HG03342 (cell line): ENCODE measurements around the gene GPR55.

Experiments used
- ATAC-seq: cut with Tn5 transposase; IDR thresholded peaks from one replicate; pipeline ENCODE4 v1.9.1; 2021; ENCODE audit warnings: mild to moderate bottlenecking, moderate library complexity; ENCODE audit not compliant: unreplicated experiment

Gene GPR55

GRCh38 chr2:230951396-230951795 lies 26.4 kb upstream of the GPR55 start:
- no peak for ATAC-seq

- ATAC-seq = no peak
Observed at GRCh38 chr2:230950874-230951339, 25.9 kb upstream of the GPR55 start.

- ATAC-seq = peak; percentile 57
Observed at GRCh38 chr2:230949966-230950873, 25.2 kb upstream of the GPR55 start.

GRCh38 chr2:230947908-230948365 lies 22.9 kb upstream of the GPR55 start:
- peak; percentile 30 for ATAC-seq

- no peak for ATAC-seq
Observed at GRCh38 chr2:230947235-230947576, 22.2 kb upstream of the GPR55 start.

- no peak for ATAC-seq
Observed at GRCh38 chr2:230946429-230947234, 21.6 kb upstream of the GPR55 start.

GRCh38 chr2:230944757-230945372 lies 19.8 kb upstream of the GPR55 start:
- ATAC-seq = no peak

GRCh38 chr2:230944123-230944653 lies 19.1 kb upstream of the GPR55 start:
- peak; percentile 50 for ATAC-seq

GRCh38 chr2:230942920-230943896 lies 18.2 kb upstream of the GPR55 start:
- peak; percentile 64 for ATAC-seq

GRCh38 chr2:230942371-230942770 lies 17.3 kb upstream of the GPR55 start:
- ATAC-seq = no peak

- no peak for ATAC-seq
Observed at GRCh38 chr2:230941202-230942180, 16.4 kb upstream of the GPR55 start.

GRCh38 chr2:230940471-230940815 lies 15.4 kb upstream of the GPR55 start:
- no peak for ATAC-seq

GRCh38 chr2:230939691-230940470 lies 14.8 kb upstream of the GPR55 start:
- ATAC-seq = no peak

GRCh38 chr2:230939066-230939591 lies 14.1 kb upstream of the GPR55 start:
- ATAC-seq = no peak

GRCh38 chr2:230938516-230939065 lies 13.5 kb upstream of the GPR55 start:
- no peak for ATAC-seq

GRCh38 chr2:230938098-230938497 lies 13.1 kb upstream of the GPR55 start:
- no peak for ATAC-seq

GRCh38 chr2:230937362-230937761 lies 12.3 kb upstream of the GPR55 start:
- ATAC-seq = no peak
